ENCODE data around the gene SPEG. TPM values are rescaled to one million over a fixed set of nuclear protein-coding genes. Genes with fewer than 3 reads are reported as not detected.
A peak's percentile ranks its signal among the peaks of the same experiment; 100 is the strongest.

The SPEG gene
- total RNA-seq (2021; fragmentation: NEBNext Ultra II Directional; extraction: Animal tissue kit (Norgen Biotek cat#: 25700)) (32.0 and 36.7 TPM in 2 replicates), polyA plus RNA-seq (2011; rRNA removed) (19.9 and 37.1 TPM in 2 replicates), polyA minus RNA-seq (2011; rRNA and poly(A)+ RNA removed) (7.1 and 12.4 TPM in 2 replicates)
- 41.0 TPM for polyA plus RNA-seq (2011; cell fraction: cytosol; rRNA removed)
- 98.6 TPM for polyA plus RNA-seq (2011; cell fraction: nucleus; rRNA removed)
- polyA plus RNA-seq (2012, experiment 1 of 2): 20.0 to 41.3 TPM (median 36.9 TPM) in 4 replicates
- 18.5 TPM for polyA plus RNA-seq (2012, experiment 2 of 2)
- 41.2 TPM for polyA plus RNA-seq (2013, experiment 1 of 2)
- 36.3 TPM for polyA plus RNA-seq (2013, experiment 2 of 2)
- 13.4 TPM for polyA minus RNA-seq (2011; cell fraction: cytosol; rRNA and poly(A)+ RNA removed)
- 39.5 TPM for polyA minus RNA-seq (2011; cell fraction: nucleus; rRNA and poly(A)+ RNA removed)
- long read RNA-seq, experiment 1, partial matches to known transcripts: 0 of 4 reads
- long read RNA-seq, experiment 1, other reads (novel, unspliced or antisense): 2 of 4 reads
- long read RNA-seq, experiment 2, partial matches to known transcripts: 1 of 7 reads
- long read RNA-seq, experiment 2, other reads (novel, unspliced or antisense): 2 of 7 reads

DNA sequence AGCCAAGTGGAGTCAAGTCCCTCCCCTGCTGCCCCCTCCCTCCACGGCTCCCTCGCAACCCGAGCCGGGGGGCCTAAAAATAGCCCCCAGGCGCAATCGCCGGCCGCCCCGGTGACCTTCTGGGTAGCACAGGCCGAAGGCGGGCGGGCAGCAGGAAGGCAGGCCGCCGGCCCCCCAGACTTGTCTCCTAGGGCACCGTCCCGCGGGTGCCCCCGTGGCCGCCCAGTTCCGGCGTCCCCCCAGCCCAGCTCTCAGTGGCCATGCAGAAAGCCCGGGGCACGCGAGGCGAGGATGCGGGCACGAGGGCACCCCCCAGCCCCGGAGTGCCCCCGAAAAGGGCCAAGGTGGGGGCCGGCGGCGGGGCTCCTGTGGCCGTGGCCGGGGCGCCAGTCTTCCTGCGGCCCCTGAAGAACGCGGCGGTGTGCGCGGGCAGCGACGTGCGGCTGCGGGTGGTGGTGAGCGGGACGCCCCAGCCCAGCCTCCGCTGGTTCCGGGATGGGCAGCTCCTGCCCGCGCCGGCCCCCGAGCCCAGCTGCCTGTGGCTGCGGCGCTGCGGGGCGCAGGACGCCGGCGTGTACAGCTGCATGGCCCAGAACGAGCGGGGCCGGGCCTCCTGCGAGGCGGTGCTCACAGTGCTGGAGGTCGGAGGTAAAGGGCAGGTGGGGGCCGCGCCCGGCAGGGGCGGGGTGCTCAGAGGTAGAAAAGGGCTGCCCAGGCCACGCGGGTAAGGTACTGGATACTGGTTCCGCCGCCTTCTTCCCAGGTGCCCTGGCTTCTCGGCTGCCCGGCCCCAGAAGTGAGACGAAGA, at the start of gene SPEG:
Gene SPEG, plus strand, starts transcription at position 126 of the 808 bp plus-strand sequence. Its CDS starts 135 bp downstream, at position 261.
- ChIA-PET POLR2A (ENCODE audit: partially characterized antibody) (interaction anchor here (1.0 to 5.3 kb wide), 10 partner anchors 14 to 95 kb away, joined by 3 to 30 read pairs (median 4); partner anchors contain the start of gene DES), CTCF (ENCODE audit: partially characterized antibody) (interaction anchor here (0.7 to 113.1 kb wide), 8 partner anchors 23 to 140 kb away, joined by 3 to 7248 read pairs (median 12); partner anchors contain the start of genes ASIC4, CHPF, DES and DNPEP)
- Histone ChIP-seq H2BK5ac (ENCODE audit: low read depth, low read length) (peak within 1 kb of the TSS; percentile 1; the same call in 1 of the 2 replicates), H3K4ac (replicated peaks; ENCODE audit: insufficient read length, low read depth, low read length) (peak within 1 kb of the TSS; percentile 0), H2BK15ac (ENCODE audit: low read length) (peak within 1 kb of the TSS; percentile 99; the same call in 1 of the 2 replicates), H2AFZ (ENCODE audit: low read length) (peak within 1 kb of the TSS; percentile 64; the same call in 1 of the 2 replicates), H3K14ac (ENCODE audit: insufficient read length) (no peak within 1 kb of the TSS), H2AK5ac (ENCODE audit: low read depth, low read length) (peak within 1 kb of the TSS; percentile 71; the same call in 1 of the 2 replicates), H3K27me3 (replicated peaks in 1 of 4; ENCODE audit: control insufficient read depth in 3 of 4, extremely low read depth in 1 of 4, insufficient read depth in 3 of 4, low read length in 3 of 4) (peaks cover 0 to 15% (median 12%) of the 10 kb centered on the region in 4 experiments; a peak in 6 of 7 replicates), H2BK20ac (ENCODE audit: low read length) (peak within 1 kb of the TSS; percentile 66; the same call in 1 of the 2 replicates), H3K4me1 (replicated peaks in 1 of 4; ENCODE audit: control insufficient read depth in 3 of 4, insufficient read depth in 4 of 4, low read length in 3 of 4) (peaks cover 0 to 13% (median 7%) of the 10 kb centered on the region in 4 experiments; a peak in 5 of 7 replicates), H3K23me2 (ENCODE audit: low read depth, low read length) (peaks cover 6% of the 10 kb centered on the region; the same call in 1 of the 2 replicates), H3K23ac (ENCODE audit: insufficient read length) (no peak within 1 kb of the TSS), H3K27ac (ENCODE audit: low read depth, low read length) (no peak within 1 kb of the TSS), H2BK12ac (ENCODE audit: low read depth, low read length) (peak within 1 kb of the TSS; percentile 51; the same call in 1 of the 2 replicates), H3K4me2 (ENCODE audit: insufficient read depth in 1 of 2, low read depth in 2 of 2, low read length in 2 of 2) (peak within 1 kb of the TSS; percentile 90 to 94), H4K5ac (ENCODE audit: insufficient read length, low read depth, low read length) (peak within 1 kb of the TSS; percentile 63), H4K20me1 (replicated peaks in 1 of 2; ENCODE audit: control insufficient read depth in 1 of 2, insufficient read depth in 2 of 2, low read length in 2 of 2) (no peaks in the 10 kb centered on the region), H4K91ac (replicated peaks; ENCODE audit: insufficient read length, low read length) (peak within 1 kb of the TSS; percentile 98), H3K18ac (ENCODE audit: extremely low read depth, low read length) (peak within 1 kb of the TSS; percentile 85), H3K4me3 (ENCODE audit: extremely low read depth in 1 of 4, insufficient read depth in 2 of 4, low read depth in 3 of 4, low read length in 4 of 4) (peak within 1 kb of the TSS; percentile 24 to 57 (median 36)), H3K36me3 (ENCODE audit: control insufficient read depth in 2 of 4, insufficient read depth in 4 of 4, low read length in 3 of 4) (no peaks in the 10 kb centered on the region), H4K8ac (ENCODE audit: extremely low read depth, insufficient read depth, low read length) (peak within 1 kb of the TSS; percentile 85), H2BK120ac (replicated peaks; ENCODE audit: low read depth, low read length) (no peak within 1 kb of the TSS), H3K56ac (replicated peaks; ENCODE audit: insufficient read length, low read depth, low read length) (no peak within 1 kb of the TSS), H3K79me1 (ENCODE audit: low read depth, low read length) (no peaks in the 10 kb centered on the region), H3K9me3 (ENCODE audit: insufficient read depth in 2 of 2, low read depth in 1 of 2, low read length in 1 of 2) (no peaks in the 10 kb centered on the region), H3K9ac (replicated peaks in 1 of 4; ENCODE audit: extremely low read depth in 1 of 4, low read depth in 3 of 4, low read length in 3 of 4) (peak within 1 kb of the TSS in 2 of 4 experiments; percentile 41; a peak in 3 of 7 replicates), H3K79me2 (ENCODE audit: control insufficient read depth in 1 of 2, insufficient read depth in 2 of 2, low read length in 2 of 2) (no peaks in the 10 kb centered on the region)
- FAIRE-seq (no peak), DNase-seq (ENCODE audit: low read depth in 1 of 2, low spot score in 2 of 2) (no peak)
- 13% methylated on average over 44 of the region's 77 CpGs; no CpG with 5 or more reads in 1 of the 2 experiments for WGBS, 2 experiments (ENCODE audit: extremely low coverage in 1 of 2, insufficient coverage in 1 of 2, insufficient read length in 1 of 2, insufficient replicate concordance in 2 of 2, low coverage in 1 of 2, low lambda C conversion rate in 2 of 2, missing lambda C conversion rate in 1 of 2)
- TF ChIP-seq RAD21 (IDR thresholded peaks at IDR 0.05 in 1 of 2, conservative IDR thresholded peaks at IDR 0.05 in 1 of 2; ENCODE audit: low read depth in 2 of 2, low read length in 2 of 2) (no peak), EZH2 (IDR thresholded peaks at IDR 0.05; ENCODE audit: low read depth, low read length, severe bottlenecking) (peak; percentile 47), PHF8 (conservative IDR thresholded peaks at IDR 0.05; ENCODE audit: low read depth, low read length) (no peak), POLR2AphosphoS5 (IDR thresholded peaks at IDR 0.05; ENCODE audit: low read depth, low read length) (no peak), RBBP5 (IDR thresholded peaks at IDR 0.05; ENCODE audit: borderline replicate concordance, low read depth, low read length) (0 out of 2 replicates have a peak, but pooled peaks have one; percentile 35)
- TF ChIP-seq, protein P1, sequence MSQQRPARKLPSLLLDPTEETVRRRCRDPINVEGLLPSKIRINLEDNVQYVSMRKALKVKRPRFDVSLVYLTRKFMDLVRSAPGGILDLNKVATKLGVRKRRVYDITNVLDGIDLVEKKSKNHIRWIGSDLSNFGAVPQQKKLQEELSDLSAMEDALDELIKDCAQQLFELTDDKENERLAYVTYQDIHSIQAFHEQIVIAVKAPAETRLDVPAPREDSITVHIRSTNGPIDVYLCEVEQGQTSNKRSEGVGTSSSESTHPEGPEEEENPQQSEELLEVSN (IDR thresholded peaks at IDR 0.05): peak; percentile 61
